ENCODE results near the gene MCIDAS.

DNA sequence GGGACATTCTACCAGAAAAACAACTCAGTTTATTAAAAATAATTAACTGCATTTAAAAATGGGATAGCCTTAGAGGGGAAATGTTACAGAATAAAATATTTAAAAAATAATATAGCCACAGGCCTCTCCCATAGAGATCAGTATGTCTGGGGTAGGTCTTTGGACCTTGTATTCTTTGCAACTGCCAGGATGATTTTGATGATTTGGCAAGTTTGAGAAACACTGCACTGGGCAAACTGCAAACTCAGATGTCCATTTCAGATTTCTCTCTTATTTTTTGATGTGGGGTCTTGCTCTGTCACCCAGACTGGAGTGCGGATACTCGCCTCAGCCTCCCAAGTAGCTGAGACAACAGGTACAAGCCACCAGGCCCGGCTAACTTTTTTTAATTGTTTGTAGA, 31.2 kb upstream of the MCIDAS start:
- no peak for TF ChIP-seq EZH2 (IDR thresholded peaks at IDR 0.05; ENCODE audit: low read length)
- TF ChIP-seq, protein P1, sequence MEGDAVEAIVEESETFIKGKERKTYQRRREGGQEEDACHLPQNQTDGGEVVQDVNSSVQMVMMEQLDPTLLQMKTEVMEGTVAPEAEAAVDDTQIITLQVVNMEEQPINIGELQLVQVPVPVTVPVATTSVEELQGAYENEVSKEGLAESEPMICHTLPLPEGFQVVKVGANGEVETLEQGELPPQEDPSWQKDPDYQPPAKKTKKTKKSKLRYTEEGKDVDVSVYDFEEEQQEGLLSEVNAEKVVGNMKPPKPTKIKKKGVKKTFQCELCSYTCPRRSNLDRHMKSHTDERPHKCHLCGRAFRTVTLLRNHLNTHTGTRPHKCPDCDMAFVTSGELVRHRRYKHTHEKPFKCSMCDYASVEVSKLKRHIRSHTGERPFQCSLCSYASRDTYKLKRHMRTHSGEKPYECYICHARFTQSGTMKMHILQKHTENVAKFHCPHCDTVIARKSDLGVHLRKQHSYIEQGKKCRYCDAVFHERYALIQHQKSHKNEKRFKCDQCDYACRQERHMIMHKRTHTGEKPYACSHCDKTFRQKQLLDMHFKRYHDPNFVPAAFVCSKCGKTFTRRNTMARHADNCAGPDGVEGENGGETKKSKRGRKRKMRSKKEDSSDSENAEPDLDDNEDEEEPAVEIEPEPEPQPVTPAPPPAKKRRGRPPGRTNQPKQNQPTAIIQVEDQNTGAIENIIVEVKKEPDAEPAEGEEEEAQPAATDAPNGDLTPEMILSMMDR (optimal IDR thresholded peaks at IDR 0.05 in 1 of 3, IDR thresholded peaks at IDR 0.05 in 1 of 3, conservative IDR thresholded peaks at IDR 0.05 in 1 of 3; ENCODE audit: extremely low read depth in 1 of 3, insufficient read depth in 2 of 3, low read length in 3 of 3), result no peak

Measured in keratinocyte (primary cell).